GM19324 (cell line): ENCODE results near the gene SLC12A8.

Experiments used
- ATAC-seq: cut with Tn5 transposase; IDR thresholded peaks from one replicate; pipeline ENCODE4 v1.9.1; 2021; ENCODE audit warnings: mild to moderate bottlenecking, moderate library complexity; ENCODE audit not compliant: unreplicated experiment, low FRiP score

Gene SLC12A8

DNA sequence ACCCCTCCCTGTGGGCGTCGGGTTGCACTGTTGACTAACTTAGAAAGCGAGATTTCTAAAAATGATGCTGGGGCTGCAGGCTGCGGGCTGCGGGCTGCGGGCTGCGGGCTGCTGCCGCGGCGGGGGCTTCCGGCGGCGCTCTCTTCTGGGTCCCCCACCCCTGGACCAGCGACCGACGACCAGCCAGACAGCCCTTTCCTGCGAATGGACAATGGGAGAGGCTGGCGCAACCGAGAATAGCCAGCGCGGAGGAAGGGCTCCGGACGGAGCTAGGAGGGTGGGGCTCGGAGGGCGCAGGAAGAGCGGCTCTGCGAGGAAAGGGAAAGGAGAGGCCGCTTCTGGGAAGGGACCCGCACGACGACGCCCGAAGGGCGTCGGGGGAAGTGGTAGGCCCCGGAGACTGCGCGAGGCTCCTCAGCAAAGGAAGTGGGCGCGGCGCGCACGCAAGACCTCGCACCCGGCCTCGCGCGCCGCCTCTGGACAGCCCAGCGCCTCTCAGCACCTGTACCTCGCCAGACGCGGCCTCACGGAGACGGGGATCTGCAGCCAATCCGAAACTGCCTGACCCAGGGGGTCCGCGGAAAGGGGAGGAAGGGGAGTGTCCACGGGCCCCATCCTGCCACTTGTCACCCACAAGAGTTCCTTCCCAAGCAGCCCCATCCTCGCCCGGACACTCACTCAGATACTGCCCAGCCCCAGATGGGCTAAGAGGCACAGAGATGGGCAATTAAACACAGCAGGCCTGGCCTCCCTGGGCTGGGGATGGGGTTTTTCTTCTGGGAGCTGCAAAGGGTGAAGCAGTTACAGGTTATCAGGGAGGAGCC is 70.7 kb downstream of the SLC12A8 start:
- peak; percentile 57 for ATAC-seq

DNA sequence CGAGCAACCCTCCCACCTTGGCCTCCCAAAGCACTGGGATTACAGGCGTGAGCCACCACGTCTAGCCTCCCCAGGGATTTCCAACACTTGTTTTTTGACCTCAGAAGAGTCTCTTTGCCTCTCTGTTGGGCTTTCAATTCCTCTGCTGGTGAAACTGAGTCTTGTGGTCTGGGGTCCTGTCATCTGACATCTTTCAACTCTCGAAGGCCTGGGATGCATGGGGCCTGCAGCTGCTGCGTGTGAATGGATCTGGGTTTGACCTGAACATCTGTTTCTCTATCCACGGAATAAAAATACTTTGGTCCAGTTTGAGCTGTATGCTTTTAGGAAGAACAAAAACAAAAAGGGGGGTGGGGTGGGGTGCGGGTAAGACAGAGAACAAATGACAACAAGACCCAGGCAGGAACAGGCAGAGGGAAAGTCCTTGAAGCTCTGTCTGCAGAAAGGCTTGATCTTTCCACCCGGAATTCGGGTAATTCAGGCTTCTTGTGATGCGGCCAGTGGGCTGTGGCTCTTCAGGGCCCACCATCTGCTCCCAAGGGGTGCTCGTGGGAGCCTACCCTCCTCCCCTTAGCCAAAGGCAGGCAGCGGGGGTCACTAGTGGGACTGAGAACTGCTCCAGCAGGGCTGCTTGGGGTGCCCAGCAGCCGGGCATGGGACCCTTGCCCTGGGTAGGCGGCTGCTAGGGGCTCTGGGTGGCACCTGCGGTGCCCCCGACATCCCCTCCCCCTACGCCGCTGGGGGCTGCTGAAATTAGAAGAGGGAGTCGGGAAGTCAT is 71.5 kb downstream of the SLC12A8 start:
- ATAC-seq: peak; percentile 1

DNA sequence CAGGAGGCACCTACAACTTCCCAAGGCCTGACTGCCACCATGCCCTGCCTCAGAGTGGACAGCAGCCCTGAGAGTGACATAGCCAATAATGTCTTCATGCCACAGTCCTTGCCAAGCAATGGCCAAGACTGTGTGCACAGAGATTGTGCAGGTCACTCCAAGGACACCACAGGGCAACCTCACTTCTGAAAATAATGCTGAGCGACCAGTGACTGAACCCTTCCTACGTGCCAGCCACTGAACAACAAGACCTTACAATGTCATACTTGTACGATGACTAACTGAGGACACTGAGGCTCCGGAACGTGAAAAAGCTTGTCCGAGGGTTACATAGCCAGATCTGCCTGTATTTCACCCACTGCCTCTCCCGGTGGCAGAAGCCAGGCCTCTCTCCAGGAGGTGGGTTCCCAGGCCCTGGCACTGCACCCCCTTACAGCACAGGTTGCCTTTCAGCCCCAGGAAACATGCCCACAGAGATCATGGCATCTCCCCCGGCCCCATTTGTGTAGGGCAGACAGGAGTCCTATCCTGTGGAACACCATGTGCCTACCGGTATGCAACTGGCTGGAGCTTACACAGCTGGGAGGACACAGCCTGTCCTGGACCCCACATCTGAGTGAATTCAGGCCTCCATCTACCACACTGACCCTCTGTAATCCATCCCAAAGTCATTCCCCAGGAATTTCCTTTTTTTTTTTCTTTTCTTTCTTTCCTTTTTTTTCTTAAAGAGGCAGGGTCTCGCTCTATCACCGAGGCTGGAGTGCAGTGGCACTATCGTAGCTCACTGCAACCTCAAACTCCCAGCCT is 72.3 kb downstream of the SLC12A8 start:
- ATAC-seq: no peak

DNA sequence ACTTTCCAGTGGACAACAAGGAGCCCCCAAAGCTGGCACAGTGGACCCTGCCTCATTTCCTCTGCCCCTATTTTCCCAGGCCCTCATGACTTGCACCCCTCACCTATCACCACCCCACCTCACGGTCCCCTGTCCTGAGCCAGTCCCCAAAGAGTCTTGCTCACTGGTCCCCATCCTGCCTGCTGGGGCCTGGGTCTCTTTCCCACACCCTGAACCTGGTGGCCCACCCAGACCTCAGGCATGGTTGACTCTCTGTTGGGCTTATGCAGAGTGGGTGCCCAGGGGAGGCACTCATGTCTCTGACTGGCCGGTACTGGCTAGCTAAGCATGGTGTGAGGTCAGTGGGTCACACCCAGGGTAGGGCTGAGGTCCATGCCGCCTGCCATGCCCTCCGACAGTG is 73.2 kb downstream of the SLC12A8 start:
- no peak for ATAC-seq

DNA sequence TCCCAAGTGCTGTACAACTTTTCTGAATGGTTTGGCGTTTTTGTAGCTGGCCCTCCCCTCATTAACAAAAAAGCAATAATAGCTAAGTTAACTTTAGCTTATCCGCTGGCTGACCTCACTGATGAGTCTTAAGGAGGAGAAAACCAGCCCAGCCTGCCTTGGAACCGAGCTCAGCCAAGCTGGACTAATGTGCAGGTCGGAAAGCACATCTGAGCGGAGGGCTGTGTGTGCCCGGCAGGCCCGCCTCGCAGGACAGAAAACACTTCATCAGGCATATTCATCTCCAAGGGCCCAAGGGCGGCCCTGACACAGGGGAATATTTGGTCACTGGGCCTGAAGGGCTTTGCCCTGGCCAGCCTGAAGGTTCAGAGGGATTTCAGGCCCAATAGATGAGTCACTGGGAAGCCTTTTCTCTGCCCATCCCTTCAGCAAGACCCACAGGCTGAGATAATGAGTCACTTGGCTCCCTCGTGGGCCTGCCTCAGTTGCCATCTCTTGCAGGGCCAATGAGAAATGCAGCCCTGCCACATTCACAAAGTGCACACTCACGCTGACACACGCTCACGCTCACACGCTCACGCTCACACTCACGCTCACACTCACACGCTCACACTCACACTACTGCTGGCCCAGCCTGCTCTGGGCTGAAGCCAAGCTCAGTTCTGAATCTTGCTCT is 75.1 kb downstream of the SLC12A8 start:
- no peak for ATAC-seq

DNA sequence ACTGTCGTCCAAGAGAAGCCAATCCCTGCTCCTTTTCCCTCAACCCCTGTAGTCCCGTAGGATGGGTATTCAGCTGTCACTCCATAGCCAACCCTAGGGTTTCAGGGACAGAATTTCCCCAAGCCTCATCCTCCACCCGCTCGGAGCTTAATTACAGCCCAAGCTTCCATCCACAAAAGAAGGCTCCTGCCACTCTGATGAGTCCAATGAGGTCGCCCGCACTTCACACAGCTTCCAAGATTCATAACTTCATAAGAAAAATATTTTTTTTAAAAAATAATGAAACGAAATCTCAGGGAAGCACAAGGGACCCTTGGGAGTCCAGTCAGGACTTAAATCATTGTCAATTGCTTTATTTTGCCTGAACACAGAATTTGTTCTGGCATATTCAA is 75.6 kb downstream of the SLC12A8 start:
- no peak for ATAC-seq

DNA sequence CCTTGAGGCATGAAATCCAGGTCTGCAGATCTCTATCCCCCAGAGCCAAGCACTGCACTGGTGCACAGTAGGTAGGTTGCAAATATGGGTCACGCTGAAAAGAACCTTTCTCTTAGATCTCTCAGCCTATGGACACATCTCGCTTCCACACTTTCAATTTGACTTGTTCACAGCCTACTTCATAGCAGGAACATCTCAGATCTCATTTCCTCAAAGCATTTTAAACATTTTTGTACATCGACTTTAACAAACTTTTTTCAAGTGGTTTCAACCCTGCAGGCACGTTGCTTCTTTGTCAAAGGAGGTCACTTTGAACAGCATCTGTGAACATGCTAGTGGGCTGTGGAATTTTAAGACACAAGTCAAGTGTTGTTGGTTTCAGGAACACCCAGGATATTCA is 76.0 kb downstream of the SLC12A8 start:
- no peak for ATAC-seq

DNA sequence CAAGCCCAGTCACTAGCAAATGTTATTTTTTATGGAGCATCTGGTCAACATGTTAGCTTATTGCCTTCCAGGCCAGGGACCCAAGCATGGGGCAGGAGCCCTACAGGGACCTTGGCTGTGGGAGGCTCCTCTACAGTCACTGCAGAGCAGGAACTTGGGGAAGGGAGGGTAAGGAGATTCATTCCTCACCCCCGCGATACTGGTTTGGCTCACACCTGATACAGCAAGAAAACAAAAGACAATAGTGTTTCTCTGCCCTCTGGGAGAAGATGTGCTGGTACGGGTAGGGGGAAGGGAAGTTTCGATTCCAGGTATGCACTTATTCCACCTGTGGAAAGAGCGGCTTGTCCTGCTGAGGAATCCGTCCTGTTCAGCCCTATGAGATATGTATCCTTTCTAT is 77.6 kb downstream of the SLC12A8 start:
- ATAC-seq: no peak

DNA sequence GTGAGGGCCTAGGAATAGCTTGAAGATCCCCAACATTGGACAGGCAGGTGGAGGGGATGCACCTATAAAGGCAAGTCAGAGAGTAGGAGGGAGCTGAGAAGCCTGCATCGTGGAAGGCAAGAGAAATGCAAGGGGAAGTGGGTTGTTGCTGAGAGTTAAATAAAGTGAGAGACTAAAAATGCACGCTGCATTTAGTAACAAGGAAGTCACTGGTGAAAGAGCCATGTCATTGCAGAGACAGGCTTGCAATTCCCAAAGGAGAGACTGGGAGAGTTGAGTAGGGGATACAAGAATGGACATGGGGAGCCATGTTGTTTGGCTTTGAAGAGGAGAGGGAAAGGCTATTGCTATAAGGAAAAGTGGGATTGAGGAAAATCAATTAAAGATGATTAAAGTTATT is 79.7 kb downstream of the SLC12A8 start:
- no peak for ATAC-seq

DNA sequence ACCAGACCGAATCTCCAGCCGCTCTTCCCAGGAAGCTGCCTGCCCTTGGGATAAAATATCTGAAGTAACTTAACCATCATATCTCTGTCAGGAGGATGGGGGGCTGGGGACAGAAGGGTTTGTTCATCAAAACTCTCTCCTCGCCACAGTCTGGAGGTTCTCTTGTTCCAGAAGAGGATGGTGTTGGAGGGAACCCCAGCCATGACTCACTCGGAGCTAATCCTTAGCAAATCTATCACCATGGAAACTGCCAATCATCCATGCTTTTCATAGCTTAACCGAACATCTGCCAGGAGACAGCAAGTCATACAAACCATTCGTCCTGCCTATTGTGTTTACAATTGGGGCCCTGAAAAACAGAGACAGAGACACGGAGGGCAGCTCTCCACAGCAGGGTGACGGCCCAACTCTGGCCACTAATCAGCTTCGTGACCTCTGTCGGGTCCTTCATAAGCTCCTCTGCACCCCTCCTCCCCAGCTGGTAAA is 83.0 kb downstream of the SLC12A8 start:
- no peak for ATAC-seq

DNA sequence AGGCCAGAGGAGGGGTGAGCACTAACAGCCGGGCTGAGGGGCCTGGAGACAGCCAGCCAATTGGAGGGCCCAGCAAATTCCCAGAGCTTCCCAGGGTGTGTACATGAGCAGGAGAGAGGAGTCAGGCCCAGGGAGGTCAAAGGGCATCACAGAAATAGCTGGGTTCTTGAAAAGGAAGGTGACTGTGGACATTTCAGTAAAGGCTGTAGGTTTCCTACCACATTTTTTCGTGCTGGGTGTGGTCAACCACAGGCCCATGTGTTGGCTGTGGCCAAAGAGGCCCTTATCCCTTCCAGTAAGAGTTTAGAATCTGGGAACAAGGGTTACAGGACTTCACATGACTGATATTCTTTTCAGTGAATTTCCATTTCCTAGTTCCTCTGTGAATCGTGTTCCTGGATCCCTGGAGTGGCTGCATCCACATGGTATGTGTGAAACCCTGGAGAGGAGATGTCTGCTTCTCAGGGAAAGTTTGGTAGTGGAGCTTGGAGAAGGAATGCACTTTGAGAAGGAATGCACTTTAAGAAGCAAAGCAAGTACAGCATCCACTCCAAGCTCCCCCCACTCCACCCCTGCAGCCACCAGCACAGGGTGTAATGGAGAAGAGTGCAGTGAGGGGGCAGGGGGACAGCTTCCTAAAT is 83.6 kb downstream of the SLC12A8 start:
- no peak for ATAC-seq

DNA sequence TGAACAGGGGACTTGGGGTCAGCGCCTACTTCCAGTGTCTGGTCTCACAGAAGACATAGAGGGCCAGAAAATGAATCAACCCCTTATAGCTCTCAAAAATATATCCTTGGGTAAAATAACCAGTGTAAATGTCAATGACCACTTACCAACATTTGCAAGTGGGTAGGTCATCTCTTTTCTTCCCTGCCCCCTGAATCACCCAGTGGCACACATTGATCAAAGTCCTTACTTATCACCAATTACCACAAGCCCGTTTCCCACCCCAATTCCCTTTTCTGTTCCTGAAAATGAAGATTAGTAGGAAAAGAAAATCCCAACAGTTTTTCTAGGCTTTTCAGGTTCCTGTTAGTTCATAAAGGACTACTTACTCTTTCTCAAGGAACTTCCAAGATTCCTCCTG is 86.2 kb downstream of the SLC12A8 start:
- ATAC-seq: no peak

DNA sequence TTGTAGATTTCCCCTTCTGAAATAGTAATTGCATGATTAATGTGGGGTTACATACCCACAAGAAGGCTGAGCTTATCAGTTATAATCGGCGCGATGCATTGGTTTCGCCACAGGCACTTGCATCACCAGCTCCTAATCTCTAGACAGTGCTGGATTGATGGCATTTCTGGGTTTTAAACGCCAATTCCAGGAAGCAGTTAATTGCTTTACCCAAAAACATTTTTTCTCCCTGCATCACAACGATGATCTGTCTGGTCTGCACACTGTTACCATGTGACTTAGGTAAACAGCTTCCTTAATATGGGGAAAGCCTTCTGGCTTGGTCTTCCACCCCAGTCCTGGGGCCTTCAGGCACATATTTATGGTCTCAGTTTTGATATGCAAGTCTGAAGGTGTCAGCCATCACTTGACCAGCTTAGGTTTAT is 86.7 kb downstream of the SLC12A8 start:
- no peak for ATAC-seq

DNA sequence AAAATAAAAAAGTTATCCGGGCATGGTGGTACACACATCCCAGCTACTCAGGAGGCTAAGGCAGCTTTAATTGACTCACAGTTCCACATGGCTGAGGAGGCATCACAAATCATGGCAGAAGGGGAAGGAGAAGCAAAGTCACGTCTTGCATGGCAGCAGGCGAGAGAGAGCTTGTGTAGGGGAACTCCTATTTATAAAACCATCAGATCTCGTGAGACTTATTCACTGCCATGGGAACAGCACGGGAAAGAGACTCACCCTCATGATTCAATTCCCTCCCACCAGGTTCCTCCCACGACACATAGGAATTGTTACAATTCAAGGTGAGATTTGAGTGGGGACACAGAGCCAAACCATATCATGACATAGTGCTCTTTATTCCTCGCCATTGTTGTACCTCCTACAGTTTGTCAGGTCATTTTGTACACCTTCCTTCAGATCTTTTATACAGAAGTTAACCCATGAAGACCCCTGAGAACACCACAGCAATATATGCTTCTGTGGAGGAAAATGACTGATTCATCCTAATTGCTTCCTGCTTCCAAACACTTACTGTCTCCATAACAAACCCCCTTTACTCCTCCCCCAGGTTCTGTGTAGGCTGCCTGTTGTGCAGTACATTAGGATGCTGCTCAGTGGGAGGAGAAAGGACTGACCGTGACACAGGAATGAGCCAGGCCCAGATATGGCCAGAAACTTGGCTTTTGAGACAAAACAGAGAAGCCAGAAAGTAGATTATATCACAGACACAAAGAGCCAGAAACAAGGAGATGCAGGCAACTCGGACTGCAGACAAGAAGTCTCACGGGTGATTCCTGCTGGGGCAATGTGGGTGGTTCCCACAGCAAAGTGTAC is 88.9 kb downstream of the SLC12A8 start:
- ATAC-seq: no peak

DNA sequence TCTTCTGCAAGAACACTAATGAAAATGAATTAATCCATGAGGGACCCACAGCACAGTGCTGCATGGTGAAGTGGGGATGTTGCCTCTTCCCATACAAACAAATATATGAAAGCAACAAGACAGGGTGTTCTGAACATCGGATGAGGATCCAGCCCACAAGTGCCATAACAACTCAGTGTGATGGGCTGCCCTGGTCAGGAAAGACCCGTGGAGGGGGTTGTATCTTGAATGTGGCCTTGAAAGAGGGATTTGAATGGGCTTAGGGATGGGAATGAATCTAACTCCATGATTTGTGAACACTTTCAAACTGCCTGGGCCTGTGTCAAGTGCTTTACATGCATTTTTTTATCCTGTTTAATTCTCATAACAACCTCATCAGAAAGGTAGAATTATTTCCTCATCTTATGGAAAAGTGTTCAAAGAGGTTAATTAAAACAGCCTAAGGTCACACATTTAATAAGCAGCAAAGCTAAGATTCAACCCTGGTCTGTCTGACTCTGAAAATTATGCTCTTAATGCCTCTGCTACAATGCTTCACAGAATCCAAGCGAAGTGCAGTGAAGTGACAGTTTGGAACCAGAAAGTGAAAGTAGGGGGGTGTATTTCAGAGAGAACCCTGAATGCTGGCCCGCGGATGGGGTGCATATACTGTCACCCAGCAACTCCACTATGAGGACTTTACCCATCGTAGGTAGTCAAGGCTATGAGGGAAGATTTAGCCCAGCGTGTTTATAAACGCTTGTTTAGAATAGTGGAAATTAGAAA is 91.1 kb downstream of the SLC12A8 start:
- no peak for ATAC-seq

DNA sequence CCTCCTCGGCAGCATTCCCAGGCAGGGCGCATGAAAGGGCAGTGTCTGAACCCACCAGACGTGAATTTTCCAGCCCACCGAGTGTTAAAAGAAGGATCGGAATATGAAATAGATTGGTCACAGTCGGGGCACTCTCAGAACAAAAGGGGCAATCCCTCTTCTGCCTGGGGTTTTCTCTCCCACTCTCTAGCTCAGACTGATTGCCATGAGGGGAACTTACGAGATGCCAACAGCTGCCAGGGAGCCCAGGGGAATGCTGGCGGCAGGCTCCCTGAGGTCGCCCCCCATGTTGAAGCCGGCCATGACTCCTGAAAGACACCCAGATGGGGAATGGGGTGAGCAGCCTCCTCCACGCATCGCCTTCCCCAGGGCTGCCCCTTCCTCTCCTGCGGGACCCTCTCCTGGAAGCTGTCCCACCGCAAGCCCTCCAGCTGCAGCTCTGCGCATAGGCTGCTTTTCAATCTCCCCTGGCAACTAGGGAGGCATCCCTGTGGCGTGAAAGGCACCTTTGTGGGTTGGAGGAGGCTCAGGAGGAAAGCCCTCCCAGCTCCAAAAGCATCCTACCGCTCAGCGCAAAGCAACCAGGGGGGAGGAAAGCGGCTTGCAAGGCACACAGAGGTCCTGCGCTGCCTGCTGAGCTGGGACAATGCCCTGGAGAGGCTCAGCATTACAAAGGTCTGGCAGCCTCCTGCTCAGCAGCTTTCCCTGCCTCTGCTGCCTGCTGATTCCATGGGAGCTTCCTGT is 92.0 kb downstream of the SLC12A8 start:
- no peak for ATAC-seq

DNA sequence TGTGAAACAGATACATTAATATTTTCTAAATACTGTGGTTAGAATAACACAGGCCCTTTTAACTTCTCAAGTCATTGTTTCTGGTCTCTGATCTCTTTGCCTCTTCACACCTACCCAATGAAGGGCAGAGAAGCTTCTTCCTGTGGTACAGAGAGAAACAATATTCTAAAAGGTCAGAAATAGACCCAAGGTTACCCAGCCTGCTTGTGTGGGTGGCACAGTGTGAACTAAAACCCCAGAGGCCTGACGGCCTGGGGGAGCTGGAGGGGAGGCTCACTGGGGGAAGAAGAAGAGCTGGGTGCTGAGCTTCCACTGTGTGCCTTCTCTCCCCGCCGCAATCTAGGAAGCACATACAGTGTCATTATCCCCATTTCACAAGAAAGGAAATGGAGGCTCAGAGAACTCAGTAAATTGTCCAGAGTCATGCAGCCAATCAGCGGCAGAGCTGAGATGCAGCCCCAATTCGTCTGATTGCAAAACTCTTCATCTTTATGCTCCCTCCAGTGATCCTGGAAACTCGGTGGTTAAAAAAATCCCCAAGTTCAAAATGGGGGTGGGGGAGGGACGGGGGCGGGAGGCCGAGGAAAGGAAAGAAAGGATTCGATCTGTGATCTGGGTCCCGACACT is 92.7 kb downstream of the SLC12A8 start:
- peak; percentile 65 for ATAC-seq
